ENCODE results near the gene MUC12.

DNA sequence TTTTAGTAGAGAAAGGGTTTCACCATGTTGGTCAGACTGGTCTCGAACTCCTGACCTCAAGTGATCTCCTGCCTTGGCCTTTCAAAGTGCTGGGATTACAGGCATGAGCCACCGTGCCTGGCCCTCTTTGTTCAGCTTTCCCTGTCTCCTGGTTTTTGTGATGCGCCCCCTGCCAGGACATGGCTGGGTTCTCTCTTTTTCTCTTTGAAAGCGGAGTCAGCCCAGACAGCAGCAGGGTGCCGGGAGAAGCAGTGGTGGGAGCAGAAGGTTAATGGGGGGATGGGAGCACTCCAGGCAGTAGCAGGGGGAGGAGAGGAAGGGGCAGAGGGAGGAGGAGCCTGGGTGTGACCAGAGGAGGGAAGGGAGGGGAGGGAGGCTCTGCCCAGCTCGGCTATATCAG lies 18.2 kb upstream of the MUC12 start:
- TF ChIP-seq POLR2AphosphoS5 (IDR thresholded peaks at IDR 0.05) = no peak
- TF ChIP-seq, protein P1, sequence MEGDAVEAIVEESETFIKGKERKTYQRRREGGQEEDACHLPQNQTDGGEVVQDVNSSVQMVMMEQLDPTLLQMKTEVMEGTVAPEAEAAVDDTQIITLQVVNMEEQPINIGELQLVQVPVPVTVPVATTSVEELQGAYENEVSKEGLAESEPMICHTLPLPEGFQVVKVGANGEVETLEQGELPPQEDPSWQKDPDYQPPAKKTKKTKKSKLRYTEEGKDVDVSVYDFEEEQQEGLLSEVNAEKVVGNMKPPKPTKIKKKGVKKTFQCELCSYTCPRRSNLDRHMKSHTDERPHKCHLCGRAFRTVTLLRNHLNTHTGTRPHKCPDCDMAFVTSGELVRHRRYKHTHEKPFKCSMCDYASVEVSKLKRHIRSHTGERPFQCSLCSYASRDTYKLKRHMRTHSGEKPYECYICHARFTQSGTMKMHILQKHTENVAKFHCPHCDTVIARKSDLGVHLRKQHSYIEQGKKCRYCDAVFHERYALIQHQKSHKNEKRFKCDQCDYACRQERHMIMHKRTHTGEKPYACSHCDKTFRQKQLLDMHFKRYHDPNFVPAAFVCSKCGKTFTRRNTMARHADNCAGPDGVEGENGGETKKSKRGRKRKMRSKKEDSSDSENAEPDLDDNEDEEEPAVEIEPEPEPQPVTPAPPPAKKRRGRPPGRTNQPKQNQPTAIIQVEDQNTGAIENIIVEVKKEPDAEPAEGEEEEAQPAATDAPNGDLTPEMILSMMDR (IDR thresholded peaks at IDR 0.05) = no peak
